ENCODE data around the gene QSOX1. TPM values are rescaled to one million over a fixed set of nuclear protein-coding genes. Genes with fewer than 3 reads are reported as not detected.

QSOX1 gene
- total and polyA plus RNA-seq, 9 of the 15 experiments (the other 6 are each of a cell fraction or from before 2014, with no cell fraction given): 4.0 to 53.1 (median 15.0) TPM

- peak; percentile 53; the same call in 1 of the 2 replicates for TF ChIP-seq MYC (IDR thresholded peaks at IDR 0.05; ENCODE audit: low read depth, low read length)
- TF ChIP-seq MYC (CRISPR knock-in tag; IDR thresholded peaks at IDR 0.05; ENCODE audit: borderline replicate concordance, low read depth): no peak
- peak; percentile 86; the same call in 1 of the 2 replicates for TF ChIP-seq STAG1 (CRISPR knock-in tag; IDR thresholded peaks at IDR 0.05; ENCODE audit: borderline replicate concordance)
- TF ChIP-seq HOXB6 (CRISPR knock-in tag; IDR thresholded peaks at IDR 0.05; ENCODE audit: borderline replicate concordance): no peak
- TF ChIP-seq TSHZ1 (CRISPR knock-in tag; IDR thresholded peaks at IDR 0.05): no peak
- no peak for TF ChIP-seq ZNF408 (CRISPR knock-in tag; IDR thresholded peaks at IDR 0.05; ENCODE audit: low read depth)
- peak; percentile 36; the same call in 1 of the 2 replicates for TF ChIP-seq CREM (IDR thresholded peaks at IDR 0.05; ENCODE audit: low read depth)
- TF ChIP-seq REST (IDR thresholded peaks at IDR 0.05; ENCODE audit: borderline replicate concordance): peak; percentile 89
- no peak for TF ChIP-seq REST (CRISPR knock-in tag; IDR thresholded peaks at IDR 0.05; ENCODE audit: low read depth)
- peak; percentile 55 to 77; a peak in 3 of 4 replicates for TF ChIP-seq FOXK2 (conservative IDR thresholded peaks at IDR 0.05 in 1 of 2, IDR thresholded peaks at IDR 0.05 in 1 of 2; ENCODE audit: low read depth in 2 of 2)
- TF ChIP-seq ZBTB1 (CRISPR knock-in tag; IDR thresholded peaks at IDR 0.05; ENCODE audit: borderline replicate concordance, low read depth): no peak
- peak; percentile 7; the same call in 1 of the 2 replicates for TF ChIP-seq JUND (IDR thresholded peaks at IDR 0.05; ENCODE audit: borderline replicate concordance, low read depth, low read length)
- TF ChIP-seq JUND (tag; IDR thresholded peaks at IDR 0.05; ENCODE audit: borderline replicate concordance, low read depth, low read length): no peak; the same call in 2 of the 3 replicates
- peak; percentile 35; the same call in 1 of the 2 replicates for TF ChIP-seq CTBP1 (IDR thresholded peaks at IDR 0.05; ENCODE audit: borderline replicate concordance)
- no peak for TF ChIP-seq SRSF9 (IDR thresholded peaks at IDR 0.05; ENCODE audit: borderline replicate concordance, low read depth, low read length)
- TF ChIP-seq LARP7 (IDR thresholded peaks at IDR 0.05): 0 out of 2 replicates have a peak, but pooled peaks have one; percentile 40
Measured at GRCh38 chr1:180252638-180253536, 98.2 kb downstream of the QSOX1 start (continued).

Measured in K562 (cell line).